NCI-H2081 treated with DMSO at 0.1 percent for 48 hours (cell line): ENCODE data around the gene MYLK2.

Source experiments
- DNase-seq: peaks from one replicate; lab custom pipeline; 2025; lab: John Stamatoyannopoulos, UW

Gene MYLK2

GRCh38 chr20:31856516-31856915, 37.4 kb downstream of the MYLK2 start:
- DNase-seq: no peak

GRCh38 chr20:31857861-31858759, 39.0 kb downstream of the MYLK2 start:
- no peak for DNase-seq

- DNase-seq: no peak
These were observed 39.6 kb downstream of the MYLK2 start for GRCh38 chr20:31858760-31859083.

- no peak for DNase-seq
These were observed 40.3 kb downstream of the MYLK2 start for GRCh38 chr20:31859266-31859997.

- DNase-seq: no peak
These were observed 40.8 kb downstream of the MYLK2 start for GRCh38 chr20:31859998-31860380.

GRCh38 chr20:31860390-31861134, 41.4 kb downstream of the MYLK2 start:
- DNase-seq: no peak

- DNase-seq: no peak
These were observed 41.9 kb downstream of the MYLK2 start for GRCh38 chr20:31861135-31861384.

GRCh38 chr20:31861385-31862156, 42.4 kb downstream of the MYLK2 start:
- DNase-seq: no peak

- no peak for DNase-seq
These were observed 43.0 kb downstream of the MYLK2 start for GRCh38 chr20:31862157-31862470.

- no peak for DNase-seq
These were observed 43.4 kb downstream of the MYLK2 start for GRCh38 chr20:31862506-31862905.

- no peak for DNase-seq
These were observed 44.3 kb downstream of the MYLK2 start for GRCh38 chr20:31863296-31864085.

- no peak for DNase-seq
These were observed 45.6 kb downstream of the MYLK2 start for GRCh38 chr20:31864521-31865400.

GRCh38 chr20:31866221-31866620, 47.1 kb downstream of the MYLK2 start:
- DNase-seq: no peak

GRCh38 chr20:31868853-31869672, 49.9 kb downstream of the MYLK2 start:
- no peak for DNase-seq

- DNase-seq: no peak
These were observed 50.5 kb downstream of the MYLK2 start for GRCh38 chr20:31869673-31869941.

GRCh38 chr20:31869942-31870725, 51.0 kb downstream of the MYLK2 start, which contains the start of the genes DUSP15 and TTLL9:
TSS of gene DUSP15 (minus strand) at chr20:31870527. CDS start at chr20:31870337, 190 bp downstream.
TSS of gene TTLL9 (plus strand) at chr20:31870634. CDS start at chr20:31871127, 493 bp downstream.
- no peak for DNase-seq

GRCh38 chr20:31870726-31871617, 51.8 kb downstream of the MYLK2 start:
- DNase-seq: no peak

- no peak for DNase-seq
These were observed 52.4 kb downstream of the MYLK2 start for GRCh38 chr20:31871618-31871954.
